ENCODE measurements around the gene PLCH1.

The PLCH1 gene

DNA sequence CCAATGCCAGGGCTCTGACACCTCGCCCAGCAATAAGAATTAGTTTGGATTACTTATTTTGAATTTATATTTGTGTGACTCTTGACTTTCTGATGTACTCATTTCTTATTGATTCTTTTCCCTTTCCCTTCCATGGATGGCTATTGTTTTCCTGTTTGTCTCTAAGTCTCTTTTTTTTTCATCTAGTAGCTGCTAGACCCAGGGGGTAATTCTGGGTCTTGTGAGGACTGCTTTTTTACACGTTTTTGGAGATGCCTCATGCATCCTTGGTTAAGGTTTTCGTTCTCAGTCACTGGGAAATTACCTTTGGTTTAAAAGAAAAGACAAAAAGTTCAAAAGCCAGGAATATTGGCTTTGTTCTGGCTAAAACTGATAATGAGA, 381.2 kb downstream of the PLCH1 start:
- no peak for TF ChIP-seq ZNF555 (tag by site-specific recombination; conservative IDR thresholded peaks at IDR 0.05)
- no peak for TF ChIP-seq ATF2 (tag by site-specific recombination; IDR thresholded peaks at IDR 0.05; ENCODE audit: low read depth)
- no peak for TF ChIP-seq KLF8 (tag by site-specific recombination; IDR thresholded peaks at IDR 0.05)
- no peak for TF ChIP-seq ZNF335 (tag by site-specific recombination; conservative IDR thresholded peaks at IDR 0.05)
- TF ChIP-seq, protein P1, sequence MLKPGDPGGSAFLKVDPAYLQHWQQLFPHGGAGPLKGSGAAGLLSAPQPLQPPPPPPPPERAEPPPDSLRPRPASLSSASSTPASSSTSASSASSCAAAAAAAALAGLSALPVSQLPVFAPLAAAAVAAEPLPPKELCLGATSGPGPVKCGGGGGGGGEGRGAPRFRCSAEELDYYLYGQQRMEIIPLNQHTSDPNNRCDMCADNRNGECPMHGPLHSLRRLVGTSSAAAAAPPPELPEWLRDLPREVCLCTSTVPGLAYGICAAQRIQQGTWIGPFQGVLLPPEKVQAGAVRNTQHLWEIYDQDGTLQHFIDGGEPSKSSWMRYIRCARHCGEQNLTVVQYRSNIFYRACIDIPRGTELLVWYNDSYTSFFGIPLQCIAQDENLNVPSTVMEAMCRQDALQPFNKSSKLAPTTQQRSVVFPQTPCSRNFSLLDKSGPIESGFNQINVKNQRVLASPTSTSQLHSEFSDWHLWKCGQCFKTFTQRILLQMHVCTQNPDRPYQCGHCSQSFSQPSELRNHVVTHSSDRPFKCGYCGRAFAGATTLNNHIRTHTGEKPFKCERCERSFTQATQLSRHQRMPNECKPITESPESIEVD (tag by site-specific recombination; IDR thresholded peaks at IDR 0.05): no peak
- TF ChIP-seq, protein P2, sequence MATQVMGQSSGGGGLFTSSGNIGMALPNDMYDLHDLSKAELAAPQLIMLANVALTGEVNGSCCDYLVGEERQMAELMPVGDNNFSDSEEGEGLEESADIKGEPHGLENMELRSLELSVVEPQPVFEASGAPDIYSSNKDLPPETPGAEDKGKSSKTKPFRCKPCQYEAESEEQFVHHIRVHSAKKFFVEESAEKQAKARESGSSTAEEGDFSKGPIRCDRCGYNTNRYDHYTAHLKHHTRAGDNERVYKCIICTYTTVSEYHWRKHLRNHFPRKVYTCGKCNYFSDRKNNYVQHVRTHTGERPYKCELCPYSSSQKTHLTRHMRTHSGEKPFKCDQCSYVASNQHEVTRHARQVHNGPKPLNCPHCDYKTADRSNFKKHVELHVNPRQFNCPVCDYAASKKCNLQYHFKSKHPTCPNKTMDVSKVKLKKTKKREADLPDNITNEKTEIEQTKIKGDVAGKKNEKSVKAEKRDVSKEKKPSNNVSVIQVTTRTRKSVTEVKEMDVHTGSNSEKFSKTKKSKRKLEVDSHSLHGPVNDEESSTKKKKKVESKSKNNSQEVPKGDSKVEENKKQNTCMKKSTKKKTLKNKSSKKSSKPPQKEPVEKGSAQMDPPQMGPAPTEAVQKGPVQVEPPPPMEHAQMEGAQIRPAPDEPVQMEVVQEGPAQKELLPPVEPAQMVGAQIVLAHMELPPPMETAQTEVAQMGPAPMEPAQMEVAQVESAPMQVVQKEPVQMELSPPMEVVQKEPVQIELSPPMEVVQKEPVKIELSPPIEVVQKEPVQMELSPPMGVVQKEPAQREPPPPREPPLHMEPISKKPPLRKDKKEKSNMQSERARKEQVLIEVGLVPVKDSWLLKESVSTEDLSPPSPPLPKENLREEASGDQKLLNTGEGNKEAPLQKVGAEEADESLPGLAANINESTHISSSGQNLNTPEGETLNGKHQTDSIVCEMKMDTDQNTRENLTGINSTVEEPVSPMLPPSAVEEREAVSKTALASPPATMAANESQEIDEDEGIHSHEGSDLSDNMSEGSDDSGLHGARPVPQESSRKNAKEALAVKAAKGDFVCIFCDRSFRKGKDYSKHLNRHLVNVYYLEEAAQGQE (tag by site-specific recombination; IDR thresholded peaks at IDR 0.05): no peak
- no peak for TF ChIP-seq MEIS1 (CRISPR knock-in tag; IDR thresholded peaks at IDR 0.05; ENCODE audit: borderline replicate concordance)
- no peak for TF ChIP-seq ZNF623 (tag by site-specific recombination; IDR thresholded peaks at IDR 0.05)
- no peak for TF ChIP-seq ZXDB (tag by site-specific recombination; IDR thresholded peaks at IDR 0.05)
- TF ChIP-seq ZNF544 (tag by site-specific recombination; IDR thresholded peaks at IDR 0.05): no peak
- TF ChIP-seq ZNF311 (tag by site-specific recombination; IDR thresholded peaks at IDR 0.05; ENCODE audit: borderline replicate concordance): no peak
- TF ChIP-seq ZNF133 (tag by site-specific recombination; IDR thresholded peaks at IDR 0.05): no peak
- TF ChIP-seq, protein P3, sequence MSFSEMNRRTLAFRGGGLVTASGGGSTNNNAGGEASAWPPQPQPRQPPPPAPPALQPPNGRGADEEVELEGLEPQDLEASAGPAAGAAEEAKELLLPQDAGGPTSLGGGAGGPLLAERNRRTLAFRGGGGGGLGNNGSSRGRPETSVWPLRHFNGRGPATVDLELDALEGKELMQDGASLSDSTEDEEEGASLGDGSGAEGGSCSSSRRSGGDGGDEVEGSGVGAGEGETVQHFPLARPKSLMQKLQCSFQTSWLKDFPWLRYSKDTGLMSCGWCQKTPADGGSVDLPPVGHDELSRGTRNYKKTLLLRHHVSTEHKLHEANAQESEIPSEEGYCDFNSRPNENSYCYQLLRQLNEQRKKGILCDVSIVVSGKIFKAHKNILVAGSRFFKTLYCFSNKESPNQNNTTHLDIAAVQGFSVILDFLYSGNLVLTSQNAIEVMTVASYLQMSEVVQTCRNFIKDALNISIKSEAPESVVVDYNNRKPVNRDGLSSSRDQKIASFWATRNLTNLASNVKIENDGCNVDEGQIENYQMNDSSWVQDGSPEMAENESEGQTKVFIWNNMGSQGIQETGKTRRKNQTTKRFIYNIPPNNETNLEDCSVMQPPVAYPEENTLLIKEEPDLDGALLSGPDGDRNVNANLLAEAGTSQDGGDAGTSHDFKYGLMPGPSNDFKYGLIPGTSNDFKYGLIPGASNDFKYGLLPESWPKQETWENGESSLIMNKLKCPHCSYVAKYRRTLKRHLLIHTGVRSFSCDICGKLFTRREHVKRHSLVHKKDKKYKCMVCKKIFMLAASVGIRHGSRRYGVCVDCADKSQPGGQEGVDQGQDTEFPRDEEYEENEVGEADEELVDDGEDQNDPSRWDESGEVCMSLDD (tag by site-specific recombination; IDR thresholded peaks at IDR 0.05): no peak
- TF ChIP-seq ZNF362 (tag by site-specific recombination; IDR thresholded peaks at IDR 0.05): no peak
- TF ChIP-seq KLF16 (tag by site-specific recombination; IDR thresholded peaks at IDR 0.05): no peak
- TF ChIP-seq, protein P4, sequence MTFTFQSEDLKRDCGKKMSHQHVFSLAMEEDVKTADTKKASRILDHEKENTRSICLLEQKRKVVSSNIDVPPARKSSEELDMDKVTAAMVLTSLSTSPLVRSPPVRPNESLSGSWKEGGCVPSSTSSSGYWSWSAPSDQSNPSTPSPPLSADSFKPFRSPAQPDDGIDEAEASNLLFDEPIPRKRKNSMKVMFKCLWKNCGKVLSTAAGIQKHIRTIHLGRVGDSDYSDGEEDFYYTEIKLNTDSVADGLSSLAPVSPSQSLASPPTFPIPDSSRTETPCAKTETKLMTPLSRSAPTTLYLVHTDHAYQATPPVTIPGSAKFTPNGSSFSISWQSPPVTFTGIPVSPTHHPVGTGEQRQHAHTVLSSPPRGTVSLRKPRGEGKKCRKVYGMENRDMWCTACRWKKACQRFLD (tag by site-specific recombination; IDR thresholded peaks at IDR 0.05): no peak
- TF ChIP-seq ZNF23 (tag by site-specific recombination; IDR thresholded peaks at IDR 0.05; ENCODE audit: borderline replicate concordance): no peak
- CTCF ChIA-PET: interaction anchor here (0.8 kb wide), 1 partner anchor 11 kb away, joined by 4 read pairs; no protein-coding TSS in a partner anchor
- Histone ChIP-seq H3K9me3 (ENCODE audit: control insufficient read depth, insufficient read depth, low read depth, low read length) (no peaks in the 10 kb centered on the region), H3K4me1 (ENCODE audit: control insufficient read depth, insufficient read depth, low read length) (no peaks in the 10 kb centered on the region), H3K36me3 (ENCODE audit: control insufficient read depth in 2 of 2, insufficient read depth in 1 of 2, low read length in 2 of 2) (no peaks in the 10 kb centered on the region), H3K27ac (ENCODE audit: extremely low read depth, low read depth, low read length) (no peak overlapping the region), H3K4me3 (ENCODE audit: low read depth, low read length) (no peak overlapping the region)
- POLR2A ChIA-PET: no interaction called here
